Activated CD4-positive, alpha-beta T cell treated with anti-CD3 and anti-CD28 coated beads, Interleukin-2, amount 10 ng/mL, durations not matched to agents 7 days and 5 days (primary cell): ENCODE measurements around the gene EFHD1. TPM values are rescaled to one million over a fixed set of nuclear protein-coding genes. Genes with fewer than 3 reads are reported as not detected.
A peak's percentile ranks its signal among the peaks of the same experiment; 100 is the strongest.

Source experiments
- CTCF ChIA-PET: fragments of 350-600 bp; sonication (Branson Sonifier 250); formaldehyde crosslinking; loops from one replicate; lab custom pipeline; 2021; ENCODE audit warnings: antibody characterized with exemption; lab: Charles Lee
- POLR2A ChIA-PET: fragments of 350-600 bp; sonication (Branson Sonifier 250); formaldehyde crosslinking; loops from one replicate; lab custom pipeline; 2021; ENCODE audit warnings: antibody characterized with exemption; lab: Charles Lee
- DNase-seq: peaks from one replicate; pipeline ENCODE4 v3.0.0-alpha.2; 2020
- H3K27ac Mint-ChIP-seq: one replicate; pipeline ENCODE4 v1.8.0; 2021; ENCODE audit warnings: mild to moderate bottlenecking, moderate library complexity, mixed read lengths
- H3K27me3 Mint-ChIP-seq: one replicate; pipeline ENCODE4 v1.8.0; 2021; ENCODE audit warnings: mixed read lengths
- H3K36me3 Mint-ChIP-seq: one replicate; pipeline ENCODE4 v1.8.0; 2021; ENCODE audit warnings: low read depth, mixed read lengths
- H3K4me1 Mint-ChIP-seq: one replicate; pipeline ENCODE4 v1.8.0; 2021; ENCODE audit warnings: mixed read lengths
- H3K4me3 Mint-ChIP-seq: one replicate; pipeline ENCODE4 v1.8.0; 2021; ENCODE audit warnings: mild to moderate bottlenecking, moderate library complexity, mixed read lengths
- H3K9me3 Mint-ChIP-seq: one replicate; pipeline ENCODE4 v1.8.0; 2021; ENCODE audit warnings: mixed read lengths
- total RNA-seq, 2 experiments: library from RNA; stranded (reverse); gene quantifications; one replicate each; pipeline ENCODE4 v1.2.3, GENCODE V29; 2021

EFHD1 gene, protein sequence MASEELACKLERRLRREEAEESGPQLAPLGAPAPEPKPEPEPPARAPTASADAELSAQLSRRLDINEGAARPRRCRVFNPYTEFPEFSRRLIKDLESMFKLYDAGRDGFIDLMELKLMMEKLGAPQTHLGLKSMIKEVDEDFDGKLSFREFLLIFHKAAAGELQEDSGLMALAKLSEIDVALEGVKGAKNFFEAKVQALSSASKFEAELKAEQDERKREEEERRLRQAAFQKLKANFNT
- total RNA-seq = under 1 TPM; 0.32 to 0.50 TPM

GRCh38 chr2:232633413-232634205 lies at the start of gene EFHD1:
EFHD1 (plus strand) TSS chr2:232633604; CDS start chr2:232633705, 101 bp downstream.
- Mint-ChIP-seq H3K27ac (no peak within 1 kb of the TSS), H3K36me3 (no peaks in the 10 kb centered on the region), H3K9me3 (no peaks in the 10 kb centered on the region), H3K27me3 (peaks cover 54% of the 10 kb centered on the region), H3K4me3 (peak within 1 kb of the TSS; percentile 43), H3K4me1 (peaks cover 3% of the 10 kb centered on the region)
- DNase-seq = peak; percentile 48
- POLR2A ChIA-PET = no interaction called here
- CTCF ChIA-PET = no interaction called here

GRCh38 chr2:232584238-232584637 lies 49.2 kb upstream of the EFHD1 start:
- Mint-ChIP-seq H3K27me3 (no peaks in the 10 kb centered on the region), H3K36me3 (peaks cover 27% of the 10 kb centered on the region), H3K4me1 (peaks cover 16% of the 10 kb centered on the region), H3K9me3 (no peaks in the 10 kb centered on the region), H3K4me3 (no peak overlapping the region), H3K27ac (no peak overlapping the region)
- DNase-seq = no peak
- ChIA-PET CTCF (interaction anchor here (1.2 to 1.4 kb wide), 3 partner anchors 9 to 22 kb away, joined by 3 to 5 read pairs (median 3); no protein-coding TSS in a partner anchor), POLR2A (no interaction called here)

DNA sequence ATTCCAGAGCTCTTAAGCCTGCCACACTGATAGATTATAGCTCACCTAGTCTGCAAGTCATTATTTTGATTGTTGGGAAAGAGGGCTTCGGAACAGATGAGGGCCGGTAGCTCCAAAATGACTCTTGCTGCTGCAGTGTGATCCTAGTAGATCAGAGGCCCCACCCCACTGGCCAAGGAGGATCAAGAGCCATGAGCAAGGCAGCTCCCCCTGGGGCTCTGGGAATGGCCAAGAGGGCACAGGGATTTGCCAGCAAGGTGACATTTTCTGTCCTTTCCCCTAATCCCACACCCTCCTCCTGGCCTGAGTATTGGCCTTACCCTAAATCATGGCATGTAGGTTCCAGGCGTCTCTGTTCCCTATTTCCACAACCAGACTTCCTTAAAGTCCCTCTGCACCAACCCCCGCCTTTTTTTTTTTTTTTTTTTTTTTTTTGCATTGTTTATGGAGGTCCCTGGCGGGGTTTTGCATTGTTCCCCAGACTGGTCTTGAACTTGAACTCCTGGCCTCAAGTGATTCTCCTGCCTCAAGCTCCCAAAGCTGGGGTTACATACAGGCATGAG lies 46.4 kb upstream of the EFHD1 start:
- Mint-ChIP-seq H3K4me3 (no peak overlapping the region), H3K27ac (no peak overlapping the region), H3K4me1 (no peaks in the 10 kb centered on the region), H3K9me3 (no peaks in the 10 kb centered on the region), H3K27me3 (peaks cover 1% of the 10 kb centered on the region), H3K36me3 (peaks cover 20% of the 10 kb centered on the region)
- POLR2A ChIA-PET = no interaction called here
- CTCF ChIA-PET = interaction anchor here (0.7 to 1.5 kb wide), 3 partner anchors 8 to 787 kb away, joined by 3 read pairs; no protein-coding TSS in a partner anchor
- no peak for DNase-seq

DNA sequence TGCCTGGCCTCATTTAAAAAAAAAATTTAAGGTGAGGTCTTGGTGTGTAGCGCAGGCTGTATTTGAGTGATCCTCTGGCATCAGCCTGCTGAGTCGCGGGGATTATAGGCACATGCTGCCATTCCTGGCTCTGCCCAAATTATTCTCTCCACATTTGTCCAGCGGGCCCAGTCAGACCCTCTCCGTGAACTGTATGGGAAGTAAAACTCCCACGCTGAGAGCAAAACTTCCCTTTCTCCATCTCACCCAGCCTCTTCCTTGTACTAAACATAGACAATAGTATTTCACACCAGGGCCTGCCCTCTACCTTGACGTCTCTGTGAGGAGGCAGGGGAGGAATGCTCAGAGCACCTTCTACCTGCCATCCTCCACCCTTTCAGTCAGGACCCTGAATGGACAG lies 45.9 kb upstream of the EFHD1 start:
- Mint-ChIP-seq H3K4me1 (no peaks in the 10 kb centered on the region), H3K9me3 (no peaks in the 10 kb centered on the region), H3K4me3 (no peak overlapping the region), H3K27ac (no peak overlapping the region), H3K27me3 (peaks cover 1% of the 10 kb centered on the region), H3K36me3 (peaks cover 17% of the 10 kb centered on the region)
- CTCF ChIA-PET = interaction anchor here (1.5 kb wide), 1 partner anchor 41 kb away, joined by 3 read pairs; no protein-coding TSS in a partner anchor
- POLR2A ChIA-PET = no interaction called here
- no peak for DNase-seq

DNA sequence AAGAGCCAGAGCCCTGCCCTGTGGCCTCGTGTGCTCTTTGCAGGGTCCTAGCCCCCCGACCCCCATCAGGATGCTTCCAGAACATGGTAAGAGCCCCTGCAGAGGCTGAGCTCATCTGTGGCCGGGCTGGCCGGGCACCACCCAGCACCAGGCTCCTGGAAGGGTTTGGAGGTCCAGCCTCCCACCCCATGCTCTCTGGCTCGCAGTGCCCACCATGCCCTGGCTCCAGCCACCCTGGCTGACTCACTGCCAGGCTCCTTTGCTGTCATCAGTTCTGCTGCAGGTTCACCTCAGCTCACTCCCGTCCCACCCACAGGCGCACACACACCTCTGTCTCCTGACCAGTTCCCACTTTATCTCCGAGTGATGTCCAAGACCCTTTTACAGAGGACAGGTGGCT lies 45.4 kb upstream of the EFHD1 start:
- H3K9me3 Mint-ChIP-seq = no peaks in the 10 kb centered on the region
- H3K27ac Mint-ChIP-seq = no peak overlapping the region
- peaks cover 12% of the 10 kb centered on the region for H3K36me3 Mint-ChIP-seq
- H3K4me3 Mint-ChIP-seq = no peak overlapping the region
- no peak for DNase-seq
- H3K4me1 Mint-ChIP-seq = peaks cover 3% of the 10 kb centered on the region
- POLR2A ChIA-PET = no interaction called here
- CTCF ChIA-PET = no interaction called here
- H3K27me3 Mint-ChIP-seq = peaks cover 1% of the 10 kb centered on the region

DNA sequence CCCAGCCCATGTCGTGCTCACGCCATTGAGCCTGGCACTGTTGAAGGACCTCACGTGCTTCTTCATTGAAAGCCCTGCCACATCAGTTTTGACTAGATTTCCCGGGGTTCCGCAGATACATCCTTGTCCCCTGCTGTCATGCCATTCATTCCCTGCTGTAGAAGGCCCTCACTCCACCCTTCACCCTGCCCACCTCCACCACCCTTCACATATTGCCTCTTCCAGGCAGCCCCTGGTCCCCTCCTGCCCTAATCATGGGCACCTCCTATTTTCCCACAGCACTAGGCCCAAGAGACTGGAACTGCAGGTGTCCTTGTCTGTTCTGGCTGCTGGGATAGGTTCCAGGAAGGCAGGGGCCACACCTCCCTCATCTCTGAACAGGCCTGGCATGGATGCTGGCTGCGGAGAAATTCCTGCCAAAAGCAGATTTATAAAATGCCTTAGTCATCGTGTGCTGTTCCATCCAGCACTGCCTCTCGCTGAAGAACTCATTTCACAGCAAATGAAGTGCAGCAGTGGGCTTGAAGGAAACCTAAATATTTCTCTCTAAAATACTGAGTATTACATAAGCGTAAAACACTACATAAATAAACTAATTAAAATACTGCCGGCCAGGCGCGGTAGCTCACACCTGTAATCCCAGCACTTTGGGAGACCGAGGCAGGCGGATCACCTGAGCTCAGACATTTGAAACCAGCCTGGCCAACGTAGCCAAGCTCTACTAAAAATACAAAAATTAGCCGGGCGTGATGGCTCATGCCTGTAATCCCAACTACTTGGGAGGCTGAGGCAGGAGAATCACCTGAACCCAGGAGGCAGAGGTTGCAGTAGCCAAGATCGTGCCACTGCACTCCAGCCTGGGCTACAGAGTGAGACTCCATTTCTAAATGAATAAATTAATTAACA lies 44.5 kb upstream of the EFHD1 start:
- Mint-ChIP-seq H3K9me3 (no peaks in the 10 kb centered on the region), H3K27ac (no peak overlapping the region), H3K27me3 (peaks cover 1% of the 10 kb centered on the region), H3K36me3 (peaks cover 7% of the 10 kb centered on the region), H3K4me3 (no peak overlapping the region), H3K4me1 (peaks cover 8% of the 10 kb centered on the region)
- POLR2A ChIA-PET = no interaction called here
- DNase-seq = no peak
- CTCF ChIA-PET = no interaction called here

DNA sequence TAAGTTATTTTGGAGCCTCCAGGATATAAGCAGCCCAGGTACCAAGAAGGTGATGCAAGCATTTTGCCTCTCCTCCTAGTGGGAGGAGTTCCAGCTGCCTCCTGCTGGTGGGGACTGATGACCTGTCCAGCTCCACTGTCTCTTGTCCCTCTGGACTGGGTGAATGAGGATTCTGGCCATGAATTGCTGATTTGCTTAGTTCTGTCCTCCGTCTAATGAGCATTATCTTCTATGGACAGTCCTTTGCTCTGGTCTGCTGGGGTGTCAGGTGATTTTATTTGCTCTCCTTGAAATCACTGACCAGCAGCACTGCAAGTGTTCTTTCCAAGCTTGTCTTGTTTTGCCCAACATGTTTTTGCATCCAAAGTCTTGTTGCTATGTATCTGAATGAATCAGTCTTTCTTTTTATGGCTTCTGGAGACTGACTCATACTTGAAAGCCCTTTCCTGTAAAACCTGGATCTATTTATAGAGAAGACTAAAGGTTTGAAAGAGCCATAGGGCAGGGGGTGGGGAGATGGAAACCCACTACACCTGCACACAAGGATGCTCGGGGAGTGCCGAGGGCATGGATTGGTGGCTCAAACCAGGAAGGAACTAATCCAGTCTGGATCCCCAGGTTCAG lies 40.5 kb upstream of the EFHD1 start:
- ChIA-PET CTCF (interaction anchor here (0.9 to 3.1 kb wide), 4 partner anchors 12 to 38 kb away, joined by 3 to 17 read pairs (median 3); no protein-coding TSS in a partner anchor), POLR2A (no interaction called here)
- no peak overlapping the region for H3K4me3 Mint-ChIP-seq
- peaks cover 1% of the 10 kb centered on the region for H3K27me3 Mint-ChIP-seq
- H3K36me3 Mint-ChIP-seq = no peaks in the 10 kb centered on the region
- no peak overlapping the region for H3K27ac Mint-ChIP-seq
- DNase-seq = no peak
- no peaks in the 10 kb centered on the region for H3K9me3 Mint-ChIP-seq
- peaks cover 8% of the 10 kb centered on the region for H3K4me1 Mint-ChIP-seq

GRCh38 chr2:232593982-232594381 lies 39.4 kb upstream of the EFHD1 start:
- Mint-ChIP-seq H3K27ac (no peak overlapping the region), H3K36me3 (no peaks in the 10 kb centered on the region), H3K27me3 (peaks cover 1% of the 10 kb centered on the region), H3K9me3 (no peaks in the 10 kb centered on the region), H3K4me3 (no peak overlapping the region), H3K4me1 (peaks cover 8% of the 10 kb centered on the region)
- ChIA-PET POLR2A (no interaction called here), CTCF (interaction anchor here (0.6 to 1.2 kb wide), 4 partner anchors 15 to 140 kb away, joined by 3 to 6 read pairs (median 4); no protein-coding TSS in a partner anchor)
- DNase-seq = no peak

- ChIA-PET CTCF (interaction anchor here (1.1 kb wide), 1 partner anchor 34 kb away, joined by 4 read pairs; no protein-coding TSS in a partner anchor), POLR2A (no interaction called here)
- DNase-seq = no peak
- Mint-ChIP-seq H3K27ac (no peak overlapping the region), H3K27me3 (no peaks in the 10 kb centered on the region), H3K4me1 (peaks cover 8% of the 10 kb centered on the region), H3K4me3 (no peak overlapping the region), H3K36me3 (no peaks in the 10 kb centered on the region), H3K9me3 (no peaks in the 10 kb centered on the region)
These were observed 35.9 kb upstream of the EFHD1 start for GRCh38 chr2:232597362-232598079.

DNA sequence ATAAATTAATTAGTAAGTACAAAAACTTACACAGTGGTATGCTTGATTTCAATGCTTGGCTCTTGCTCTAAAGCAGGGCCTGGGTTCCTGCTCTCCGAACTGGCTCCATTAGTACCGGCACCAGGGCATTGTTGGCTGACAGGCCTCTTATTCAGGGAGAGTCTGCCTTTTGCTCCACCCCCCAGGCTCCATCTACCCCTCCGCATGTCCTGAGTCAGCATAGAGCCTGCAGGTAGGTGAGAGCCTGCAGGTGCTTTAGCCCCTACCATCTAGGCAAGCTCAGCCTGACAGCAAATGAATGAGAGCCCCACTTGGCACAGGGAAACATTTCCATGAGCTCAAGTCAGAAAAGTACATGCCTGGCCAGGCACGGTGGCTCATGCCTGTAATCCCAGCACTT lies 35.1 kb upstream of the EFHD1 start:
- no peaks in the 10 kb centered on the region for H3K9me3 Mint-ChIP-seq
- CTCF ChIA-PET = interaction anchor here (0.6 to 1.1 kb wide), 2 partner anchors 35 to 705 kb away, joined by 4 read pairs; no protein-coding TSS in a partner anchor
- no peak overlapping the region for H3K4me3 Mint-ChIP-seq
- DNase-seq = no peak
- peaks cover 2% of the 10 kb centered on the region for H3K4me1 Mint-ChIP-seq
- H3K27ac Mint-ChIP-seq = no peak overlapping the region
- peaks cover 3% of the 10 kb centered on the region for H3K27me3 Mint-ChIP-seq
- POLR2A ChIA-PET = no interaction called here
- H3K36me3 Mint-ChIP-seq = no peaks in the 10 kb centered on the region

- DNase-seq = no peak
- no peaks in the 10 kb centered on the region for H3K9me3 Mint-ChIP-seq
- peaks cover 2% of the 10 kb centered on the region for H3K4me1 Mint-ChIP-seq
- H3K4me3 Mint-ChIP-seq = no peak overlapping the region
- POLR2A ChIA-PET = no interaction called here
- no peak overlapping the region for H3K27ac Mint-ChIP-seq
- H3K27me3 Mint-ChIP-seq = peaks cover 13% of the 10 kb centered on the region
- no peaks in the 10 kb centered on the region for H3K36me3 Mint-ChIP-seq
- CTCF ChIA-PET = interaction anchor here (0.6 to 1.0 kb wide), 2 partner anchors 12 to 16 kb away, joined by 3 read pairs; no protein-coding TSS in a partner anchor
These were observed 33.2 kb upstream of the EFHD1 start for GRCh38 chr2:232600053-232600773.
